ENCODE results near the gene DLGAP1. TPM values are rescaled to one million over a fixed set of nuclear protein-coding genes. Genes with fewer than 3 reads are reported as not detected.

DLGAP1 gene
- total and polyA plus RNA-seq, 2 of the 13 experiments (the other 11 are each of a cell fraction or from before 2014, with no cell fraction given), result 0.01 TPM; not detected in 1

DNA sequence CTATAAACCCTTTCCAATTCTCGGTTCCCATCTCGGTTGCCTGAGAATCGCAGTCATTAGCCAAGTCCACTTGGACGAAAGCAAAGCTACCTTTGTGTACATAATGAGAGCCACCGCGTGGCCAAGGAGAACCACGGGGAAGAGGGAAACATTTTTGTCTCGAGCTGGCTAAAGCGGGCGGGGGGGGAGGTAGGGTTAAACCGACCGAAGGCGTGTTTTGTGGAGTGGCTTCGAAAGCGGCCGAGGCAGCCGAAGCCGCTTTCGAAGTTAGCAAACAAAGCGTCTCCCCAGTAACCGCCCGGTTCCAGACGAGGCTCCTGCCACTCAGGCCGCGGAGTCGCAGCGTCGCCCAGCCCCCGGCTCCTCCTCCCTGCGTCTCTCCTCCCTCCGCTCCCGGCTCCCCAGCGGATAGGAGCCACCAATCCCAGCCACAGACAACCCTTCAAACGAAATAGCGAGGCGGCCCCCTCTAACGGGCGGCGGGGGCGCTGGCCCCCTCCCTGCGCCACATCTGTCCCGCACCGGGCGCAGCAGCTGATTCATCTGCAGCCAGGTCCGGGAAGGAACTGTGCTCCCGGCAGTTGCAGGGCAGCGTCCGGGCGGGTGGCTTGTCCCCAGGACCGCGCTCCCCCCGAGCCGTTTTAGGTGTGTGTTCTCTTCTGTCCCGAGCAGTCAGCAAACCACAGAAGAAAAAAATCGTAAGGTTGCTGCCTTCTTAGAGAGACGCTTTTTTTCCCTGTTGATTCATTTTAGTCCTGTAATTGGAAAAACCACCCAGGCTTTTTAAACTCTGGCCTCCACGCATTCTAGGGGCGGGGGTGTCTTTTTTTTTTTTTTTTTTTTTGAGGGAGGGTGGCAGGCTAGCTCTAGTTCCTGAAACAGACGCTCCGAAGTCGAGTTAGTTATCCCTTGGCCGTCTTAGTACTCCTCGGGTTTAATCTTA lies 1006.9 kb downstream of the DLGAP1 start (continued):
- TF ChIP-seq ZSCAN22 (CRISPR knock-in tag; IDR thresholded peaks at IDR 0.05) (no peak), NCOA1 (CRISPR knock-in tag; IDR thresholded peaks at IDR 0.05) (no peak), ZNF709 (CRISPR knock-in tag; IDR thresholded peaks at IDR 0.05) (no peak), U2AF2 (IDR thresholded peaks at IDR 0.05; ENCODE audit: low read depth, low read length) (no peak), SOX13 (IDR thresholded peaks at IDR 0.05) (peak; percentile 11; the same call in 1 of the 2 replicates), SOX13 (CRISPR knock-in tag; conservative IDR thresholded peaks at IDR 0.05 in 1 of 2, IDR thresholded peaks at IDR 0.05 in 1 of 2) (peak in 1 of 2 experiments; percentile 77; a peak in 2 of 4 replicates), WIZ (CRISPR knock-in tag; IDR thresholded peaks at IDR 0.05) (no peak), SSRP1 (CRISPR knock-in tag; IDR thresholded peaks at IDR 0.05) (no peak), ZBTB10 (CRISPR knock-in tag; IDR thresholded peaks at IDR 0.05; ENCODE audit: borderline replicate concordance) (peak; percentile 78; the same call in 1 of the 2 replicates), DDIT3 (CRISPR knock-in tag; IDR thresholded peaks at IDR 0.05) (no peak), ZC3H4 (CRISPR knock-in tag; IDR thresholded peaks at IDR 0.05; ENCODE audit: borderline replicate concordance) (peak; percentile 8; the same call in 1 of the 2 replicates), ZNF331 (CRISPR knock-in tag; IDR thresholded peaks at IDR 0.05) (peak; percentile 97), ZNF230 (CRISPR knock-in tag; IDR thresholded peaks at IDR 0.05) (no peak), ZNF841 (CRISPR knock-in tag; IDR thresholded peaks at IDR 0.05; ENCODE audit: borderline replicate concordance) (no peak), ARID2 (CRISPR knock-in tag; IDR thresholded peaks at IDR 0.05; ENCODE audit: borderline replicate concordance) (peak; percentile 89), BCL6 (CRISPR knock-in tag; IDR thresholded peaks at IDR 0.05) (peak; percentile 93), ZNF572 (CRISPR knock-in tag; IDR thresholded peaks at IDR 0.05) (no peak), RAD51 (IDR thresholded peaks at IDR 0.05; ENCODE audit: borderline replicate concordance) (no peak), ZNF282 (IDR thresholded peaks at IDR 0.05; ENCODE audit: partially characterized antibody) (peak; percentile 71), RCOR2 (CRISPR knock-in tag; IDR thresholded peaks at IDR 0.05) (peak; percentile 41; the same call in 1 of the 2 replicates), ZNF276 (CRISPR knock-in tag; IDR thresholded peaks at IDR 0.05; ENCODE audit: low read depth) (no peak)
- TF ChIP-seq, protein P1, sequence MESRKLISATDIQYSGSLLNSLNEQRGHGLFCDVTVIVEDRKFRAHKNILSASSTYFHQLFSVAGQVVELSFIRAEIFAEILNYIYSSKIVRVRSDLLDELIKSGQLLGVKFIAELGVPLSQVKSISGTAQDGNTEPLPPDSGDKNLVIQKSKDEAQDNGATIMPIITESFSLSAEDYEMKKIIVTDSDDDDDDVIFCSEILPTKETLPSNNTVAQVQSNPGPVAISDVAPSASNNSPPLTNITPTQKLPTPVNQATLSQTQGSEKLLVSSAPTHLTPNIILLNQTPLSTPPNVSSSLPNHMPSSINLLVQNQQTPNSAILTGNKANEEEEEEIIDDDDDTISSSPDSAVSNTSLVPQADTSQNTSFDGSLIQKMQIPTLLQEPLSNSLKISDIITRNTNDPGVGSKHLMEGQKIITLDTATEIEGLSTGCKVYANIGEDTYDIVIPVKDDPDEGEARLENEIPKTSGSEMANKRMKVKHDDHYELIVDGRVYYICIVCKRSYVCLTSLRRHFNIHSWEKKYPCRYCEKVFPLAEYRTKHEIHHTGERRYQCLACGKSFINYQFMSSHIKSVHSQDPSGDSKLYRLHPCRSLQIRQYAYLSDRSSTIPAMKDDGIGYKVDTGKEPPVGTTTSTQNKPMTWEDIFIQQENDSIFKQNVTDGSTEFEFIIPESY (CRISPR knock-in tag; IDR thresholded peaks at IDR 0.05), result 0 out of 2 replicates have a peak, but pooled peaks have one; percentile 29

All from HepG2 (cell line).